GM20431 (cell line): ENCODE data around the gene PDF.
"Not testable (repeated sequence)": the region's sequence is repeated elsewhere in the genome, so short reads cannot be mapped to it uniquely, and the experiment has no call there.

Source experiments
- in situ Hi-C: fragments of 300-500 bp; cut with MseI, MboI; formaldehyde crosslinking; loops from one replicate; pipeline ENCODE4 v1.15.0; 2020; ENCODE audit warnings: low sequenced_read_pairs; ENCODE audit not compliant: unreplicated experiment

The PDF gene

DNA sequence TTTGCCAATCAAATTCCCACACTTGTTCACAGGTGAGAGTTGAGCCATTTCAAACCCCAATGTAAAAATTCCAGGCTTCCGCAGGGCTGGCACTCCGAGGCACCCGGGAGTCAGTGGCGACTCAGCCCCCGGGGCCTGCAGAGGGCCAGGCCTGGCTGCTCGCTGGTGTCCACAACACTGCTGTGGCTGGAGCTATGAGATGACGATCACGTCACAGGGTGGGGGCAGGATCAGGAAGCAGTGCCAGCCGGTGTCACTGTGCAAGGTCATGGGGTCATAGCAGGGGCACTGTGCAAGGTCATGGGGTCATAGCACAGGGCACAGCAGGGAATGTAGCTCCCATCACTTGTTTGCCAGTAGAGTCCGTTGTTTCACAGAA, 11.5 kb downstream of the PDF start:
- in situ Hi-C loops, result no loop called here

- in situ Hi-C loops, result no loop called here
These were observed 12.0 kb downstream of the PDF start for GRCh38 chr16:69318177-69318910.

DNA sequence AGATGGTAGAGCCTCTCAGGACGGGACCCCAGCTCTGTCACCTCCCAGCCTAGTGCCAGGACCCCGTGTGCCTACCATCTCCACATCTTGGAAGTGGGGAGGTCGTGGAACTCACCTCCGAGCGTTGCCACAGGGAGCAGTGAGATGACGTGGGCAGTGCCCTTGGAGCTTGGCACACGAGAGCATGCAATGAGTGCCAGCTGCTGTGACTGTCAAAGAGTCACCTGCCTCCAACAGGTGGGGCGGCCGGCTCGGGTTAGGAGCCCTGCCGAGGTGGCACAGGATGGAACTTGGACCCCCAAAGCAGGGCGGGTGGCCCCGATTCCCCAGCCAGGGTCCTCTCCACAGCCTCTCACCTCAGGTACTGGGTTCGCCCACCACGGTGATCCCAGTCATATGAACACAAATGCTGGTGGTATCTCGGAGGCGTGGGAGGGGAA, 13.8 kb downstream of the PDF start:
- in situ Hi-C loops, result no loop called here

DNA sequence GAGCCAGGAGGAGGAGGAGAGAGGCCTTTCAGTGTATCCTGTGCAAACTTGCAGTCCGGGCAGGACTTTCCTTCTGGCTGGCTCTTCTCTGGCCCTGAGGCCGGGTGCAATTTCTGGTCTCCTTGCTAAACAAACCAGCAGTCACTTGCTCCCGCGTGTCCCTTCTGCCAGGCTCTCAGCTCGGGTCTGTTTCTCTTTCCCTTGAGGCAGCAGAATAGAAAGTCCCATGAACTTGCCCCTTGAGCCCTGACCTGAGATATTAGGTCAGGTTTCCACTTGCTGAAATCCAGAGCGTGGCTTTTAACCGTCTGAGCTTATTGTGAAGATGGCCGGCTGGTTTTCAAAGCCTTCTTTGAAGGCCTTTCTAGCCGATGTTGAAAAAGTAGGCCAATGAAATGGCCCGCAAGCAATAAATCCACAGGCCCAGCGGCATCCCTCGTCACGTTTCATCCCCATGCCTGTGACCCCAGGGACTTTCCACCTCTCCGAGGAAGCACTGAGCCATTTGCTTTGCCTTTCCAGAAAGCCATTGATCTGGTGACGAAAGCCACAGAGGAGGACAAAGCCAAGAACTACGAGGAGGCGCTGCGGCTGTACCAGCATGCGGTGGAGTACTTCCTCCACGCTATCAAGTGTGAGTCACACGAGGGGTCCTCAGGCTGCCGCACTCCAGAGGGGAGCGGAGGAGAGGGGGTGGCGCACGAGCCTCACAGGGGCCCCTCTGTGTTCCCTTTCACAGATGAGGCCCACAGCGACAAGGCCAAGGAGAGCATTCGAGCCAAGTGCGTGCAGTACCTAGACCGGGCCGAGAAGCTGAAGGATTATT, 14.7 kb downstream of the PDF start:
- in situ Hi-C loops, result no loop called here

DNA sequence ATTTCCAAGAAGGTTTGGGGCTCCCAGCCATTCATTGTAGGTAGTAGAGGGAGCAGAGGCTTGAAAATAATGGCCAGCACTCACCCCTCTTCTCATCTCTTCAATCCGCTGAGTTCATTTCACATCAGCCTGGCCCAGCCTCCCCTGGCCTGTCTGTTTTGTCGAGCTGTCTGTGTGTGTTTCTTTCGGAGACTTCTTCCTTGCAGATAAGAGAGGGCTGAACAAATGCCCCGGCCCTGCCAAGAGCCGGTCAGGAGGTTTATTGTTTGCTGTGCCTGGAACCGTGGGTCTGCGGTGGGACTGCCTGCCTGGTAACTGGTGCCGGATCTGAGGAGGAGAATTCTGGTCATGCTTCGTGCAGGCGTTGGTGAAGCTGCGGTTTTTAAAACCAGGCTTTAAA, 15.9 kb downstream of the PDF start:
- in situ Hi-C loops, result no loop called here

GRCh38 chr16:69313469-69313868, 16.9 kb downstream of the PDF start:
- in situ Hi-C loops, result no loop called here

DNA sequence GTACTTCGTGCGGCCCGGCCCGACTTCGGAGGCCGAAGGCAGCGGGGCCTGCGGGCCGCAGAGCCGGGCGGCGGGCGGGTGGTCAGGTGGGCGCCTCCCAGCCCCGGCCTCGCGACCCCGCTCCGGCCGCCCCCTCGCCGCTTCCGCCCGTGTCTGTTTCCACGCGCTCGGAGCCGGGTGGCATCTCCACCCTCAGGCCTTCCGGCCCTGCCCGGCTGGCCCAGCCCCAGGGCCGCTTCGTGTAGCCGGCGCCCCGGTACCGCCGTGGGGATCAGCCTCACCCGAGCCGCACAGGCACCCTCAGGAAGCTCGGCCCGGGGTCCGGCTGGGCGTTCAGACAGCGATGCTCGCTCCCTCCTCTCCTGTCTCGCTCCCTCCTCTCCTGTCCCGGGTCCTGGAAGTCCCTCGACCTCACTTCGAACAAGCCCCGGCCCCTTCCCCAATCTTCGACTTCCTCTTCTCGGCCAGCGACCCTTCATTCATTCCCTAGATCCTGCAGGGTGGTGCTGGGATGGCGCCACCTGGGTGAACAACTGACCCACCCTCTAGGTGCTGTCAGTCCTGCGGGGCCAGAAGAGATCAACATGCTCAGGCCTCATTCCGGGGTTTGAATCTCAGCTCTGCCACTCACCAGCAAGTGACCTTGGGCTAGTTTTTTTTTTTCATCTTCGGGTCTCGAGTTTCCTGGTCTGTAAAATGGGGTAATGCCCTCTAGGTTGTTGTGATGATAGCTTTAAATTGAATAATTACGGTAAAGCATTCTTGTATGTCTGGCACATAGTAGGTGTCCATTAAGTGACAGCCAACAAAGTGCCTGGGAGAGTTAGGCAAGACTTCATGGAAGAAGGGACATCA, 18.6 kb downstream of the PDF start:
- in situ Hi-C loops, result no loop called here

- in situ Hi-C loops, result no loop called here
These were observed 19.5 kb downstream of the PDF start, which contains the start of gene VPS4A for GRCh38 chr16:69310653-69311532. Gene VPS4A (plus strand): TSS chr16:69311350. CDS start chr16:69311512, 162 bp downstream.

DNA sequence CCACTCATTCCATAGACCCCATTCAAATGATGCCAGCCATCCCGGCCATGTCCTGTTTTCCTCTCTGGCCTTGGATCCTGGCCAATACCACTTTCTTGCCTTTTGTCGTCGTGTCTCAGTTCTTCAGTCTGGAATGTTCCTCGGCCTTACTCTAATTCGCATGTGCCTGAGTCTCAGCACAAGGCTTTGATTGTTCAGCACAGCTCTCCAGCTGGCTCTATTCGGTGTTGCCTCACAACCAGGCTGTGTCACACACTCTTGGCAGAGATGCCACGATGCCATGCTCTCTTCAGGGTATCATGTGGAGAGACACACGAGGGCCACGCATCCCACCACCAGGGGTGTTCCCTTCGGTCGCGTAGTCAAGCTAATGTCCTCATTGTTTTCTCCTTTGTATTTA, 21.1 kb downstream of the PDF start:
- in situ Hi-C loops, result no loop called here

GRCh38 chr16:69307856-69308255, 22.5 kb downstream of the PDF start:
- in situ Hi-C loops, result no loop called here

GRCh38 chr16:69307091-69307490, 23.3 kb downstream of the PDF start:
- in situ Hi-C loops, result no loop called here

- in situ Hi-C loops, result no loop called here
These were observed 24.4 kb downstream of the PDF start for GRCh38 chr16:69306031-69306430.

DNA sequence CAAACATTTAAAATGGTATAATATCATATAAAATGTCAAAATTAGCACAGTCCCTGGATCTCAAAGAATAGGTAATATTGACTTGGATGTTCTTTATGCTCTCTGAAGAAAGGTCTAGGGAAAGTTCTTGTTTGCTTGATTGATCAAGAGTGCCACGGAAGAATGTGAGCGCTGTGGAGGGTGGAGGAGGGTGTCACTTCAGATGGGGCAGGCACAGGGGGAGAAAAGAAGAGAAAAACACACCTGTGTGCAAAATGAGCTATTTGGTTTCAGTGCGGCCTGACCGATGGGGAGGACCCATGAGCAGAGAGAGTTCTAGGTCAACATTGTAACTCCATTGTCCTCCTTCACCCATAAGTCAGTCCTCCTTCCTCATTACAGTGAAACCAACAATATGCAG, 28.1 kb downstream of the PDF start:
- in situ Hi-C loops, result no loop called here

GRCh38 chr16:69301861-69302260, 28.5 kb downstream of the PDF start:
- in situ Hi-C loops, result no loop called here

DNA sequence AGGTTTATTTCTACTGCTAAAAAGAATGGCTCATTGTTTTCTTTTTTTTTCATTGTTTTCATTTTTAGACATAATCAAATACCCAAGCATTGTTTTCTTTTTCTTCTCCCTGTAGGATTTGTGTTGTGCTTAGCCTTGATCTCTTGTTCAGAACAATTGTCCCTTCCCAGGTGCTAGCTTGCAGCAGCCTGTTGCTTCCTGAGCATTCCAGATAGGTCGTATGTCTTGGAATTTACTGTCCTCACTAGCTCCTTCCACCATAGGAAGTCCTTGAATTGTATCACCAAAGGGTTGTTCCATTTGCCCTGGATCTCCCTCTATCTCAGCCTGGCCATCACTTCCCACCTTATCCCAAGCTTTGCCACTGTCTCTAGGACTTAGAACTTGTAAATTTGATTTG, 29.2 kb downstream of the PDF start:
- in situ Hi-C loops, result no loop called here

GRCh38 chr16:69298261-69298660, 32.1 kb downstream of the PDF start:
- in situ Hi-C loops, result no loop called here

DNA sequence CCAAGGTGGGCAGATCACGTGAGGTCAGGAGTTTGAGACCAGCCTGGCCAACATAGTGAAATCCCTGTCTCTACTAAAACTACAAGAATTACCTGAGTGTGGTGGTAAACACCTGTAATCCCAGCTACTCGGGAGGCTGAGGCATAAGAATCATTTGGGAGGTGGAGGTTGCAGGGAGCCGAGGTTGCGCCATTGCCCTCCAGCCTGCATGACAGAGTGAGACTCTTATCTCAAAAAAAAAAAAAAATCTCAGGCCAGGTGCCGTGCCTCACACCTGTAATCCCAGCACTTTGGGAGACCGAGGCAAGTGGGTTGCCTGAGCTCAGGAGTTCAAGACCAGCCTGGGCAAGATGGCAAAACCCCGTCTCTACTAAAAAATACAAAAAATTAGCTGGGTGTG, 33.6 kb downstream of the PDF start:
- in situ Hi-C loops, result not testable (repeated sequence)

- in situ Hi-C loops, result no loop called here
These were observed 36.3 kb downstream of the PDF start for GRCh38 chr16:69294051-69294450.

DNA sequence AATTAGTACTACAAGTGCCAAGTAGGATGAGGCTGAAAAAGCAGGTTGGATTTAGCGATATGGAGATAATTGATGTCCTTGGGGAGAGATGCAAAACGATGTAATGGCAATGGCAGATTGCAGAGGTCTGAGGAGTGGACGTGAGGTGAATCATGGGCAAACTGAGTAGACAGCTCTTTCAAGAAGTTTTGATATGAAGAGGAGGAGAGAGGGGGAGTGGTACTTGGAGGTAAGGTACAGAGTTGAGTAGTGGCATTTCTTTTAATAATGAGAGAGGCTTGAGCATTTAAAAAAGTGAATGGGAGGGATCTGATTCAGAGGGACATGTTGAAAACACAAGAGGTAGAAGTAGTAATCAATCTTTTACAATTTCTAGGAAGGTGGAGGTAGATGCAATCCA, 37.0 kb downstream of the PDF start:
- in situ Hi-C loops, result no loop called here

DNA sequence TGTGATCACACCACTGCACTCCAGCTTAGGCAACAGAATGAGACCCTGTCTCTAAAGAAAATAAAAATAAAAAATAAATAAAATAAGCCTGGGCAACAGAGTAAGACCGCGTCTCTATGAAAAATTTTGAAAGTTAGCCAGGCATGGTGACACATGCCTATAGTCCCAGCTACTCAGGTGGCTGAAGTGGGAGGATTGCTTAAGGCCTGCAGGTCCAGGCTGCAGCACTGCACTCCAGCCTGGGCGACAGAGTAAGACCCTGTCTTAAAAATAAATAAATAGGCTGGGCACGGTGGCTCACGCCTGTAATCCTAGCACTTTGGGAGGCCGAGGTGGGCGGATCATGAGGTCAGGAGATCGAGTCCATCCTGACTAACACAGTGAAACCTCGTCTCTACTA, 38.7 kb downstream of the PDF start:
- in situ Hi-C loops, result not testable (repeated sequence)
